Activated CD4-positive, alpha-beta T cell treated with anti-CD3 and anti-CD28 coated beads, Interleukin-2, amount 50 U/mL, for 16 hours (primary cell): ENCODE data around the gene PRKCD.

Experiments
- DNase-seq: peaks from one replicate; pipeline ENCODE4 v3.0.0-alpha.2; 2020

The PRKCD gene

DNA sequence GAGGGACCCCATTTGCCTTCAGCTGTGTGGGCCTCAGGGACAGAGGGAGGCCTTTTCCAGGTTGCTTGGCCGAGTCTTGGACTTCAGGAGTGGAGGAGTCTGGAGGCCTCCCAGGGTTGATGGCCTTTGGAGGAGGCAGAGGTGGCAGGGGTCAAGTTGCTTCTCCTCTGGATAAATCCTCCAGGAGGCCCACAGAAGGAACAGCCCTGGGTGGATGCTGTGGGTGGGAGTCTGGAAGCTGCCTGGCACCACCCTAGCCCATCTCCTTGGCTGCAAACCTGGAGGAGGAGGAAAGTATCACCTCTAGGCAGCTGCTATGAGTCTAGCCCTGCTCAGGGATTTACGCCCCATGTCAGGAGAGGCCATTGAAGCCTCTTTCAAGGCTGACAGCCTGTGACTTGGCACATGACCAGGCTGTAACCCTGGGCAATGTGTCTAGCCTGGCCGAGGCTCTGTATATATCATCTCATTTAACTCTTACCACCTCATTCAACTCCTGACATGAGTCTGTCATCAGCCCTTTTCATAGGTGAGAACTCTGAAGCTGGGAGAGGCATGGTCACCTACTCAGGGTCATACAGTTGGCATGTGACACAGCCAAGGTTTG is 2.9 kb upstream of the PRKCD start:
- DNase-seq = no peak

DNA sequence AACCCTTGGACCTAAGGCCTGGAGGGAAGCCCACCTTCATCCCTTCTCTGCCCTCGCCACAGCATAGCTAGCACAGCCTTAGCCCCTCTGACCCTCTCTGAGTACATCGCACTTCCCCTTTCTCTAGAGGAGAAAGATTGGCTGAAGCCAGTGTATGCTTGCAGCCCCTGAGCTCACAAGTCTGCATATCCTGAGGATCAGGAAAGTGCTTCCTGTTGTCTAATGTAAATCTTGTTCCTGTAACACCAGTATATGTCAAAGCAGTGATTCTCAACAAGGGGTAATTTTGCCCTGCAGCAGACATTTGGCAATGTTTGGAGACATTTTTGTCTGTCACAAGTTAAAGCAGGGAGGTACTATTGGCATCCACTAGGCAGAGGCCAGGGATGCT is 2.2 kb upstream of the PRKCD start:
- no peak for DNase-seq

DNA sequence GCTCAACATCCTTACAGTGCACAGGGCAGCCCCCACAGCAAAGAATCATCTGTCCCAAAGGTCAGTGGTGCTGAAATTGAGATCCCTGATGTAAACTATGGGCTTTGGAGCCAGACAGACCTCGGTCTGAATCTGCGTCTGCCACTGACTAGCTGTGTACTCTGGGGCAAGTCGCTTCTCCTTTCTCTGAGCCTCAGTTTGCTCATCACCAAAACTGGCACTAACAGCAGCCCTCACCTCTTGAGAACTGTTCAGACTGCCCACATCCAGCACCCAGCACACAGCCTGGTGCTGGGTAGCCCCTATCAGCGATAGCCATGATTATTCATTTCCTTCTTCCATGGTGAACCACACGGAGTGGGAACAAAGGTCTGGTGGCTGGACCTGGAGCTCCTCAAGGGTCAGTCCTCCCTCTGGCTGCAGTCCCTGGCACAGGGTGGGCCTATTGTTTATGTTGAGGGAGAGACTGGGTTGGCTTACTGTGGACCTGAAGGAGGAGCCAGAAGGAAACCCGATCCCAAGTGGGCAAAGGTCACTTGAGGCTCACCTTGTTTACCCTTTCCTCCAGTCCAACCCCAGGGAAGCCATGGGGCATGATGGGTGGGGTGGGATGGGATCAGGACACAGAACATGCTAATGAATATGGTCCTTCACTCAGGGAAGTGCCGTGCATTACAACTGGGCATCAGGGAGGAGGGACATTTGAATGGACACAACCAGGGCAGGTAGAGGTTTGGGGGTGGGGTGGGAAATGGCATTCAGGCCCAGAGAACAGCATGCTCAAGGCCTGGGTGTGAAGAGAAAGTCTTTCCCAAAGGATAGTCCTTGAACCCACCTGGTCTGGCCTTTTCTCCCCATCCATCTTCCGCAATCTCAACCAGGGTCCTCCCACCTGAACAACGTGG is 1.6 kb upstream of the PRKCD start:
- DNase-seq = no peak

DNA sequence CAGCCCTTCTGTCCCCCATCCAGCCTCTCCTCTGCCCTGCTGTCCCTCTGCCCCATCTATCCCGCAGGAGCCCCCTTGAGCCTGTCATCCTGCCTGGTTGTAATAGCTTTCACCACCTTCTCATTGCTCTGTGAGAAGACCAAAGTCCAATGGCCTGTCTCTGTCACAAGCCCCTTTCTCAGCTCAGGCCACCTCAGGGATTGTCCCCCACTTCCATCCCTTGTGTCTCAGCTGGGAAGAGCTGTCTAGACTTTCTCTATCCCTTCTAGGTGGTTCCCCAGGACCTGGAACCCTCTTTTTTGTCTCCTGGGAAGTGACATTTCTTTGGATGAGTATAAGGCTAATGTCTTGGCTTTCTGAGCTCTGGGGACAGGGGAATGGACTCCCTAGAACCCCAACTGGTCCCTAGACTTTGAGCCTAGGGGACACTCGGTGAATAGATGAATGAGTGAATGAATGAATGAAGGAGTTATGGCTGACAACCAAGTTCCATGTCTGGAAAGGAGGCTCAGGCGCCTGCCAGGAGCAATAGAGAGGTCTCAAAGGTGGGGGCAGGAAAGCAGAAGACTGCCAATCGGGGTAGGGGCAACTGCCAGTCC is 849 bp upstream of the PRKCD start:
- no peak for DNase-seq

DNA sequence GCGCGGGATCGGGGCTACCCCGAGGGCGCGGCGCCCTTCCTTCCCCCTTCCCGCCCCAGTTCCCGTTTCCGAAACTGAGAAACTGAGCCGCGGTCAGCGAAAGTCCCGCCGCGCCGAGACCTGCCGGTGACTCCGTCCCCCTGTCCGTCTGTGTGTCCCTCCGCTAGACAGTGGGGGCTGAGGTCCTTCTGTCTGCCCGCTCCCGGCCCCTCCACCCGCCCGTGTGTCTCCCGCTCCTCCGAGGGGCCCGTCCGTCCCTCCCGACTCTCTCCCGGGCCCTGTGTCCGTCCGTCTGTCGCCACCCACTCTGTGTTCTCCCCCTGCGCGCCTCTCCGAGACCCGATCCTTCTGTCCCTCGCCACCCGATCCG is 426 bp downstream of the PRKCD start:
- no peak for DNase-seq

DNA sequence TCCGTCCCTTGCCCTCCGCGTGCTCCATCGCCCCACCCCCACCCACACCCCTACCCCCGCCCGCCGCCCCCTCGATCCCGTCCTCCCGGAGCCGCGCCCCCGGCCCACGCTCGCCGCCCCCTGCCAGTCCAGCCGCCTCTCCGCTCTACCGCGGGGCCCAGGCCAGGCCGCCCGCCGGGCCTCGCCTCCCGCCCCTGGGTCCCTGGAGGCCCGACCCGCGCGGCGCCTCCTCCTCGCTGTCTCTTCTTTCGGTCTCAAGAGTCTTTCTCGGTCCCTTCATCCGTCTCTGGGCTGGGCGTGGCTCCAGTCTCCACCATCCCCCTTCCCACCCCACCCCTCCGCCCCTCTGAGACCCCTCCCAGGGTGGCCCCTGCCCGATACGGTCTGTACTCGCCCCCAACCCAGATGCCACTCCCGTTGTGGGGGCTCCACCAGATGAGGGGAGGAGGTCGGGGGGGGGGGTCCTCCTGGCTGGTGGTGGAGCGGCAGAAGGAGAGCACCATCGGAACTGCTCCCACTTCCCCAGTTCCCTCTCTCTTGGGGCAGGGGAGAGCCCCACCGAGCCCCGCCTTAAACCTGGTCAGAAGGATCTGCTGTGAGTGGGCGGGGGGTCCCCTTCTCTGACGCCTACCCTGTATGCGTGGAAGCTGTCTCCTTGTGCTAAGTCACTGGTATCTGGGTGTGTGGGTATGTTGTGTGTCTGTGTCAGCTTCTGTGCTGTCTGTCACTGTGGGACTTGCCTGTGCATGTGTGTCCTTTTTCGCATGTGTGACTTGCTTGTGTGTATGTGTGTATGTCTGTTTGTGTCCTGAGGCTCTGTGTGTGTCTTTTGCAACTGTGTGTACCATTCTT is 1.0 kb downstream of the PRKCD start:
- peak; percentile 34 for DNase-seq

DNA sequence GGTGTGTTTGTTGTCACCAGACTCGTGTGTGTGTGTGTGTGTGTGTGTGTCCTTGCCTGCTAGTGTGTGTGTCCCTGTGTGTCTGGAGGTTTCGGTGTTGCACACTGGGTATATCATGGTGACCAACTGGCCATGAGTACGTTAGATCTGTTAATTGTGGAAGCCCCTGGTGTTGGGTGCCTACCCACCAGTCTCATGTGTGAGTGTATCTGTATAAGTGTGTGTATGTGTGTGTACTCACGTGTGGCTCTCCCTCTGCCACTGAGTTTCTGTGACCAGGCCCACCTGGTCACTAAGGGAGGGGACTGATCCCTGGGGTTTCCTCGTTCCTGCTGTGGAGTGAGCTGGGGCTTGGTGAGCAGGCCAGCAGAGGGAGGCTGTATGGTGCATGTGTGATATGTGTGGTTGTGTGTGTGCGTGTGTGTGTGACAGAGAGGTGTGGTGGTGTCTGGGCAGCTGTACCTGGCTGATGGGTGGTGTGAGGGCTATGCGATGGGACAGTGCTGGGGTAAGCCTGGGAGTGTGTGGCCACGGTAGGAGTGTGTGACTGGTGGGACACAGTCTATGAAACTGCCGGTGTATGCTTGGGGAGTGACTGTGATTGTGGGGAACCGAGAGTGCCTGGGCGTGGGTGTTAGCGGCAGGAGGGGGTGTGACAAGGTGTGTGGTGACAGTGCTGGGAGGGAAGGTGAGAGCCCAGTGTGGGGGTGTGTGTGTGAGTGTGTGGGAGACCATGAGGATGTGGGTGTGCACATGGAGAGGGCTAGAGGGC is 1.8 kb downstream of the PRKCD start:
- DNase-seq = peak; percentile 43

DNA sequence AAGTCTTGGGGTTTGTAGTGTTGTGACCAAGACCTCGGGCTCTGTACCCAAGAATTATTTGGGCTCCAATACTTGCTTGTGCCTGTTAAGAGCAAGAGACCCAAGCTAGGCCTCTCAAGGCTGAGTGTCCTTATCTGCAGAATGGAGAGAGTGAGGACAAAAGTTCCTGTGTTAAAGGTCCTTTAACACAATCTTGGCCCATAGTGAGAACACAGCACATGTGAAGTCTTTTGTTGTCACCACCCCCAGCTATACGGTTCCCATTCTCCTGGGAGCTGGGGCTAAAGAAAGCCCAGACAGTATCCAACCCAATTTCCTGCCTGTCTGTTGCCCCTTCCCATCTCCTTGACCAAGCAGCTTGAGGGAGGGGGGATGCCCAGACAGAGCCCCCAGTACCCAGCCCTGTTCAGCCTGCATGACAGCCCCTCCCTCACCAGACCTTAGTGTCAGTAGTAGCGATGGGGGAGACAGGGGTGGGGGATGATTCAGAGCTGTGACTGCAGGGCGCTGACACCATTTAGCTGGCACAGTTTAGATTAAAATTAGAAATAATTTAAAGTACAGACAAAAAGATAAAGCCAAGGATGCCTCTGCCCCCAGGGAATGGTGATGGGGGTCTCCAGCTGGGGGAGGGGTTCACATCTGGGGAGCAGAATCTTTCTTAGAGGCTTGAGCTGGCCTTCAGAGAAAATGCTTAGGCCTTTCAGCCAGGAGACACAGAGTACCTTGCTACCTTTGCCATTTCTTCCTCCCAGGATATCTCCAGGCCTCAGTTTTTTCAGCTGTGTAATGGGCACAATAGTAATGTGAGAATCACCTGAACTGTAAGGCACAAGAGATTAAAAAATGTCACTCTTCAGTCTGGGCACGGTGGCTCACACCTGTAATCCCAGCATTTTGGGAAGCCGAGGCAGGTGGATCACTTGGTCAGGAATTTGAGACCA is 2.7 kb downstream of the PRKCD start:
- DNase-seq = no peak

DNA sequence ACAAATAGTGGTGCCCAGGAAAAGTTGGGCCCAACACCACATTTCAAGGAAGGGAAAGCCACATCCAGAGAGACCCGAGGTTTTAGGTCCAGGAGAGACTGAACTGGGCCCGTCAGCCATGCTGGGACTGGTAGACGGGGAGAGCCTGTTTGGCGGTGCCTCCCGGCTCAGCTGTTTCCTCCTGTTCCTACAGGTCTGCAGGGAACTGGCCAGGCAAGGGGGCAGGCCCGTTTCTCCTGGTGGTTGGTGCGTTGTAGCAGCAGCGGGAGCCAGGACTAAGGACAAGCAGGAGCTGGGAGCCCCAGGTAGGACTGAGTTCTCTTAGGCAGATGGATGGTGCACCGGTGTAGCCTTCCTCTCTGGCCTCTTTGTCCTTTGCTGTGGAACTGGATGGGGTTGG is 3.9 kb downstream of the PRKCD start:
- DNase-seq = no peak

DNA sequence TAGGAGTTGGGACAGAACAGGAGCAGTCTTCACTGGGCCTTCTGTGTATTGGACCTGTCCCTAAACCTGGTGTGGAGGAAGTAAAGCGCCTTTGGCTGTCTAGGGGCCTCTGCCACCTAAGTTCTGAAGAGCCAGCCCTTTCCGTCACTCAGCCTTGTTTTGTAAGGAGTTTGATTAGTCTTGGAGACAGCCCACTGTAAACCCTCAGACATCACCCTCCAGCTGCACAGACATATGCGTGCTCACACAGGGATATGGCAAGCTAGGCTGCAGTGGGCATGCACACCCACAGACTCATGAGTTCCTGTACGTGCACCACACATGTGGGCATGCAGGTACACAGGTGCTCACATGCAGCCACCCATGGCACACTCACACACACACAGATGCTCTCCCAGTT is 5.2 kb downstream of the PRKCD start:
- DNase-seq = no peak

DNA sequence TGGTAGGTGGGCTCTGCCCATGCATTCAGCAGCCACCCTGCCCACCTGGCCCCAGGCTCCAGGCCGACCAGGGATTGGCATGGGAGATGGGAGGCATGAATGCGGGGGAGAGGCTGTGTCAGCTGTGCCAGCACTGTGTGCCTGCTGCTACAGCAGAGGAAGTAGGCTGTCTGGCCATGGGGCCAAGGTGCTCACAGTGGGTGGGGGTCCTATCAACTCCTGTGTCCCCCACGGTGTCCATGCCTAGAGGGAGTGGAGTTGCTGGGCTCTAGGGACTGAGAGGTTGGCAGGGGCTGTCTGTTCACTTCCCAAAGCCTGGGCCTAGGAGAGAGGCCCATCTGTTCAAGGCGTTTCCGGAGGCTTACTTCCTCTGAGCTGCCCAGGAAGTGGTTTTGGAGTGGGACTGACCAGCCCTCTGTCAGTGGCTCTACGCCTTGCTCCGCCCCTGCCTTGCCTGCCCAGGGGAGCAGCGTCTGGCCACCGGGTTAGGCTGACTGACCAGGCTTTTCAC is 5.8 kb downstream of the PRKCD start:
- DNase-seq = no peak

DNA sequence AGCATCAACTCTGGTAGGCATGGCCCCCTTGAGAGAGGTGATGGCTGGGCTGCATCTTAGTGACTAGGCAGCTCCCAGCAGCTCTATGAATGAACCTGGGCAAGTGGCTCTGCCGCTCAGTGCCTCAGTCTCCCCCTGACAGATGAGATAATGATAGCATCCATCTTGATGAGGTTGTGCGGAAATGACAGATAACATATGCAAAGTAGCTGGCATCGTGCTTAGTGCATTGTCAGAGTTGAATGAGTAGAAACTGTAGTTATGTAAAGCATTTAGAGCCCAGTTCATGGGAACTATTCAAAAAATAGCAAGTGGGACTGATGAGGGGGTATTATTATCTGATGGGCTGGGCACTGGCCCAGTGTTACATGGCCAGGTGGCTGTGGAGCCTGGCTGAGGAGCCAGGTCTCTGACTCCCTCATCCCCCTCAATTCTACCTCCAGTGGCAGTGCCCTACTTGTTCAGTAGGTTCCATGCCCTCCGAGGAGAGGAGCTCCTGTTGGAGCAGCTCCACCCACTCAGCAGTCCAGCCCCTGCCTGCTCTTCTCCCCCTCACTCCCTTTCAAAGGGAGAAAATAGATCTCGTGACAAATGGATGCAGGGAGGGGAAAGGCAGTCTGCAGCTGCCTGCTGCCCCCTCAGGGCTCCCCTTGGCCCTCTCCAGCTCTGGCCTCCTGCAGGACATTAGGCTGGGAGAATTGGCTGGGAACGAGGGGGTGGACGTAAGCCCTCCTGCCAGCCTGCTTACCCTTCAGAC is 6.6 kb downstream of the PRKCD start:
- no peak for DNase-seq

DNA sequence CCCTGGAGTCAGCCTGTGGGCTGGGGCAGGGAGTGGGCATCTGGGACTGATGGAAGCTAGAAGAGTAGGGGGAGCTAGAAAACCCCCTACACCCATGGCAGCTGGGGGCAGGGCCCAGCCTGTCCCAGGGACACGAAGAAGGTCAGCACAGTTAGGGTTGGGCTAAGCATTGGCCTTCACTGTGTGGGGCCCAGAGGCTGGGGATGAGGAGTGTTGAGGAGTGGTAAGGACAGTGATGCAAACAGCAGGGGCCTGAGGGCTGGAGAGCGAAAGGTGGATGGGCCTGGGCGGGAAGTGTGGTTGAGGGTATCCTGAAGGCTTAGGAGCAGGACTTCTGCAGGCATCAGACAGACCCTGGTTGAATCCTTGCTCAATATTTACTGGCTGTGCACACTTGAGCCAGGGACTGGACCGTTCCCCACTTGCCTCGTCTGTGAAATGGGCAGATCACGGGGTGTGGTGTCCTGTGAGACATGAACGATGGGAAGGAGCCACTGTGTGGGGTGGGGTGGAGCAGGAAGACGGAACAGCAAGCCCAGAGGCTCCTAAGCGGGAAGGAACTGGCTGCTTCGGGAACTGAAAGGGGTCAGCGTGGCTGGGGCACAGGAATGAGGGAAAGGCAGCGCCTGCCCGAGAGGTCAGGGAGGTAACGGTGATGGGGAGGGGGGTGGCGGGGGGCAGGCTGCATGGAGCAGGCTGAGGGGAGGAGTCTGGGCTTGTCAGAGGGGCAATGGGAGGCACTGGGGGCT is 7.3 kb downstream of the PRKCD start:
- no peak for DNase-seq

DNA sequence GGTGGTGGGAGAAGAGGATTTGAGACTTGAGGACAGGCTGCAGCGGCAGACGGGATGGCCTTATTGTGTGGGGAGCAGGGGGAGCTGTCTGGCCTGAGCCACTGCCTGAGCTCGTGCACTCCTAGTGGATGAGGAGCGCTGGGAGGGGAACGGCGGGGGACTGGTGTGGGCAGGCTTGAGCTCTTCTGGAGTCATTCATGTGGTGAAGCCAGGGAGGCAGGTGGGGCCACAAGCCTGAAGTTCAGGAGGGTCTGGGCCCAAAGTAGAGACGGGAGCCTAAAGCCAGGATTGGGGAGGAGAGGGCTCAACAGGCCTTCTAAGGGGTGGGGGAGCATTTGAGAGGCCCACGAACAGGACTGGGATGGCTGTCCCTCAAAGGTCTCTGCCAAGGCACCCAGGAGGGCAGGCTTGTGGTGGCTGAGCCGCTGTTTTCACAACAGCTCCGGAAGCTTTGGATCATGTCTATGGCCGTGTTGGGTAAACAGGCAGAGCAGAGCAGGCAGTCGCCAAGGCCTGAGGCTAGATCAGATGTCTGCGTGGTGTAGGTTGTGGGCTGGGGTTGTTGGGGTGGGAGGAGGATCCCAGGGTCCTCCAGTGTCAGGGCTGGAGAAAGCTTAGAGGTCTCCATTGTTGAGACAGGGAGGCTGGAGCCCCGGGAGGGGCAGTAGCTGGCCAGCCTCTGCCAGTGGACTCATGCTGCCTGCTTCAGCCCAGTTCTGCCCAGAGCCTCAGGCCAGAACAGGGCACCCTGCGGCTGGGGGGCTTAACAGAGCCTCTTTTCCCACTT is 8.2 kb downstream of the PRKCD start:
- DNase-seq = no peak

DNA sequence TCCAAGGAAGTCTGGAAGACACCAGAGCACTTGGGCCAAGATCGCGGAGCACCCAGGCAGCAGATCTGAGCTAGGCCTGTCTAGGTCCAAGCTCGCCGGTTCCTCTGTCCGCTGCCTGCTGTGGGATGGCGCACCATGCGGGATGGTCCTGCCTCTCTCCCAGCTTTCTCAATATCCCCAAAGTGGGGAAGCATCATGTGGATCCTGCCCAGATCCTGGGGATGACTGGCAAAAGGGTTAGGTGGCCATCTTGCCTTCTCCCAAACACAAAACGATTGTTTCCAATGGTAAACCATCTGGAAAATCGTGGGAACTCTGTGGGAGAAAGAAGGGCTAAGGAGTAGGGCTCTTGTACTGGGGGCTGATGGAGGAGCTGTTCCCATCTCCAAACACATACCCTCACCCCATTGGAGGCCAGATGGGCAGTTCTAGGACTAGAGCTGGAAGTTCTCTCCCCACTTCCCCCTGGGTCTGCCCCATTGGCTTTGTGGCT is 8.9 kb downstream of the PRKCD start:
- DNase-seq = no peak

DNA sequence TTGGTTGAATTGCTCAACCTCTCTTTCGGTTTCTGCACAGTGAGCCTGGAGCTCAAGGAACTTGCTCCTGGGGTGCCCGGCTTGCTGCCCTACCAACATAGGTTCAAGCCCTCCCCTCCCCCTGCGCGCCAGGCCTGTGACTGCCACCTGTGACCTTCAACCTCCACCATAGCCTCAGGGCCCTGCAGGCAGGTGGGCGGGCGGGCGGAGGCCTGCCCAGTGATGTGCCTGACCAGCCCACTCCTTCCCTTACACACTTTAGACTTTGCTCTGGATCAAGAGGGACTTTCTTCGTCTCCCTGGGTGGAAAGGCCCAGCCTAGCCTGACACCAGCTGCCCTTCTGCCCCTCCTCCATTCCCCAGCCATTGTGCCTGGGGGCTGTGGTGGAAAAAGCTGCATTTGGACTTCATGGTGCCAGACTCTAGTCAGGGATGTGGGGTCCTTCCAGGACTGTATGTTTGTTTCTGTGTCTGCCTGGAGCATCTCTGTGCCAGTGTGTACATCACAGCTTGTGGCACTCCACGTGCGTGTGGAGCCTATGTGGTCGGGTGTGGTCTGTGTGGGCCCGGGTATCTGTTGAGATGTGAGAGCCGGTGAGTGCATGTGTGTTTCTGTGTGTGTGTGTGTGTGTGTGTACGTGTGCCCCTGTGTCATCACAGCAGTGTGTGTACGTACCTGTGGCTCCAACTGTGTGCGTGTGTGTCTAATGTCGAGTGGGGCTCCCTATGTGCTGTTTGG is 9.5 kb downstream of the PRKCD start:
- peak; percentile 61 for DNase-seq

DNA sequence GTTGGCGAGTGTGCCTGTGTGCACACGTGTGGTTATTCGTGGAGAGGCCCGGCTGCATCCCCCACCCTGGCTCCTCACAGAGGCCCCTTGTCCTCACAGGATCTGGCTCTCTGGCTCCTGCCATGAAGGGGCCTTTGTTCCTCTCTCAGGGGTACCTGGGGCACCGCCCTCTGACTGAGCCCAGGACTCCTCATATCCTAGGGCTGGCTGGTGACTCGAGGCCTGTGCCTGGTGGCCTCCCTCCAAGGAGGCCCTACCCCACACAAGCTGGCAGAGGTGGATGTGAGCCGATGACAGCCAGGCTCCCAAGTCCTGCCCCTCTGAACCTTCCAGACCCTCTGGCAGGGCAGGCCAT is 10.0 kb downstream of the PRKCD start:
- no peak for DNase-seq
